ENCODE results near the gene KLB.
"Not testable (repeated sequence)": the region's sequence is repeated elsewhere in the genome, so short reads cannot be mapped to it uniquely, and the experiment has no call there.

The KLB gene

GRCh38 chr4:39427520-39428114 lies 20.9 kb downstream of the KLB start:
- DNase-seq = no peak

- no peak for DNase-seq
These were observed 23.0 kb downstream of the KLB start for GRCh38 chr4:39429476-39430334.

- DNase-seq = no peak
These were observed 27.3 kb downstream of the KLB start for GRCh38 chr4:39433878-39434492.

GRCh38 chr4:39435659-39436563 lies 29.2 kb downstream of the KLB start:
- no peak for DNase-seq

- no peak for DNase-seq
These were observed 34.9 kb downstream of the KLB start for GRCh38 chr4:39441593-39441992.

GRCh38 chr4:39442998-39443397 lies 36.3 kb downstream of the KLB start:
- DNase-seq = no peak

- peak; percentile 16 for DNase-seq
These were observed 39.7 kb downstream of the KLB start for GRCh38 chr4:39446483-39446841.

GRCh38 chr4:39446842-39447573 lies 40.3 kb downstream of the KLB start:
- peak; percentile 66 for DNase-seq

GRCh38 chr4:39450618-39451017 lies 43.9 kb downstream of the KLB start:
- no peak for DNase-seq

- no peak for DNase-seq
These were observed 44.8 kb downstream of the KLB start for GRCh38 chr4:39451423-39452023.

- DNase-seq = no peak
These were observed 45.6 kb downstream of the KLB start for GRCh38 chr4:39452153-39452859.

GRCh38 chr4:39452860-39453587 lies 46.3 kb downstream of the KLB start:
- DNase-seq = no peak

GRCh38 chr4:39453738-39454137 lies 47.0 kb downstream of the KLB start:
- DNase-seq = no peak

- no peak for DNase-seq
These were observed 48.8 kb downstream of the KLB start for GRCh38 chr4:39455486-39455885.

- DNase-seq = no peak
These were observed 50.4 kb downstream of the KLB start for GRCh38 chr4:39456946-39457763.

GRCh38 chr4:39458161-39458504 lies 51.4 kb downstream of the KLB start:
- DNase-seq = not testable (repeated sequence)

- DNase-seq = peak; percentile 97
These were observed 52.0 kb downstream of the KLB start, which contains the start of the genes LIAS and RPL9 for GRCh38 chr4:39458505-39459300. Gene LIAS (plus strand): TSS chr4:39459056. CDS start chr4:39459118, 62 bp downstream. Gene RPL9 (minus strand): TSS chr4:39458922. CDS start chr4:39458439, 483 bp downstream.

GRCh38 chr4:39464886-39465501 lies 58.3 kb downstream of the KLB start:
- no peak for DNase-seq

Measured in right hindlimb (tissue), 1 donor.